Uterus (tissue), 4 donors: Measurements from ENCODE around the gene LTBP1. TPM values are rescaled to one million over a fixed set of nuclear protein-coding genes. Genes with fewer than 3 reads are reported as not detected.

Experiments
- DNase-seq, 2 donors: peaks; one replicate each; pipeline ENCODE4 v3.0.0-alpha.2; 2019 to 2020
- H3K27ac ChIP-seq, 2 donors: fragments of 200-600 bp; sonication (generic); 1 replicate in 1 of 2; 2 replicates in 1 of 2; pipeline ENCODE4 v1.5.1; 2016 to 2018
- H3K27me3 ChIP-seq, 2 donors: fragments of 200-600 bp; sonication (generic); one replicate each; pipeline ENCODE4 v1.5.1; 2018 to 2019; ENCODE audit warnings: control low read depth in 1 of 2
- H3K36me3 ChIP-seq, 2 donors: fragments of 200-600 bp; sonication (generic); one replicate each; pipeline ENCODE4 v1.5.1; 2019; ENCODE audit warnings: control low read depth in 1 of 2
- H3K4me1 ChIP-seq, 2 donors: fragments of 200-600 bp; sonication (generic); one replicate each; pipeline ENCODE4 v1.5.1; 2018 to 2019; ENCODE audit warnings: control low read depth in 1 of 2
- H3K4me3 ChIP-seq, 2 donors: fragments of 200-600 bp; sonication (generic); 1 replicate in 1 of 2; 2 replicates in 1 of 2; pipeline ENCODE4 v1.5.1; 2018 to 2019; ENCODE audit warnings: mild to moderate bottlenecking in 1 of 2
- H3K9me3 ChIP-seq, 2 donors: fragments of 200-600 bp; sonication (generic); one replicate each; pipeline ENCODE4 v1.5.1; 2019; ENCODE audit warnings: control low read depth in 1 of 2
- CTCF ChIP-seq, 4 experiments: fragments of 200-600 bp in 2 of 4; fragments of 450-650 bp in 2 of 4; sonication (generic) in 2 of 4; IDR thresholded peaks; one replicate each; pipeline ENCODE4 v1.5.1; 2016 to 2019; ENCODE audit warnings: antibody characterized with exemption in 4 of 4, mild to moderate bottlenecking in 2 of 4, moderate library complexity in 1 of 4
- POLR2A ChIP-seq, 2 donors: fragments of 450-650 bp; IDR thresholded peaks; one replicate each; pipeline ENCODE4 v1.6.1; 2016; ENCODE audit warnings: antibody characterized with exemption in 2 of 2, mild to moderate bottlenecking in 1 of 2, moderate library complexity in 1 of 2
- intact Hi-C: fragments of 100-400 bp; cut with DNase I; formaldehyde crosslinking; loops from one replicate; pipeline ENCODE4 v1.15.1; 2023; ENCODE audit warnings: low total_unique reads
- total RNA-seq, 4 donors: library from RNA; depleted of rRNA in 3 of 4; stranded (reverse); fragments of >200 nt in 3 of 4; gene quantifications; one replicate each; pipeline versions ENCODE4 v1.1.0 to v1.2.4, GENCODE V29; 2014 to 2023
- donor health status: DM: yes; HTN: yes; CAD: no.

The LTBP1 gene
- total RNA-seq, 4 donors from 2014 or later = 72.5 to 322 (median 92.2) TPM

- Histone ChIP-seq H3K36me3 (no peaks in the 10 kb centered on the region), H3K27ac (no peak overlapping the region), H3K4me3 (no peak overlapping the region), H3K27me3 (no peaks in the 10 kb centered on the region), H3K4me1 (peaks cover 0 to 7% of the 10 kb centered on the region in 2 donors), H3K9me3 (no peaks in the 10 kb centered on the region)
- no peak for DNase-seq
- TF ChIP-seq POLR2A (IDR thresholded peaks at IDR 0.05) = no peak
- no peak for TF ChIP-seq CTCF (IDR thresholded peaks at IDR 0.05)
- intact Hi-C loops = no loop called here
Observed at GRCh38 chr2:33322612-33323011, 375.9 kb downstream of the LTBP1 start.

GRCh38 chr2:33323957-33324356, 377.2 kb downstream of the LTBP1 start:
- no peak for DNase-seq
- Histone ChIP-seq H3K36me3 (no peaks in the 10 kb centered on the region), H3K9me3 (no peaks in the 10 kb centered on the region), H3K27me3 (no peaks in the 10 kb centered on the region), H3K27ac (no peak overlapping the region), H3K4me3 (no peak overlapping the region), H3K4me1 (peaks cover 0 to 7% of the 10 kb centered on the region in 2 donors)
- intact Hi-C loops = no loop called here
- no peak for TF ChIP-seq POLR2A (IDR thresholded peaks at IDR 0.05)
- no peak for TF ChIP-seq CTCF (IDR thresholded peaks at IDR 0.05)

- intact Hi-C loops = no loop called here
- no peak for DNase-seq
- no peaks in the 10 kb centered on the region for H3K9me3 ChIP-seq
- H3K36me3 ChIP-seq = no peaks in the 10 kb centered on the region
- H3K4me1 ChIP-seq = peaks cover 0 to 7% of the 10 kb centered on the region in 2 donors
- H3K27ac ChIP-seq = no peak overlapping the region
- H3K27me3 ChIP-seq = no peaks in the 10 kb centered on the region
- TF ChIP-seq POLR2A (IDR thresholded peaks at IDR 0.05) (no peak), CTCF (IDR thresholded peaks at IDR 0.05) (no peak)
- no peak overlapping the region for H3K4me3 ChIP-seq
Observed at GRCh38 chr2:33326100-33326499, 379.3 kb downstream of the LTBP1 start.

- Histone ChIP-seq H3K27me3 (no peaks in the 10 kb centered on the region), H3K9me3 (no peaks in the 10 kb centered on the region), H3K4me3 (no peak overlapping the region), H3K27ac (no peak overlapping the region), H3K4me1 (no peaks in the 10 kb centered on the region), H3K36me3 (no peaks in the 10 kb centered on the region)
- TF ChIP-seq CTCF (IDR thresholded peaks at IDR 0.05) (no peak), POLR2A (IDR thresholded peaks at IDR 0.05) (no peak)
- intact Hi-C loops = no loop called here
- no peak for DNase-seq
Observed at GRCh38 chr2:33333433-33333832, 386.7 kb downstream of the LTBP1 start.

GRCh38 chr2:33334083-33334482, 387.3 kb downstream of the LTBP1 start:
- TF ChIP-seq POLR2A (IDR thresholded peaks at IDR 0.05) (no peak), CTCF (IDR thresholded peaks at IDR 0.05) (no peak)
- Histone ChIP-seq H3K36me3 (no peaks in the 10 kb centered on the region), H3K27me3 (no peaks in the 10 kb centered on the region), H3K9me3 (no peaks in the 10 kb centered on the region), H3K27ac (no peak overlapping the region), H3K4me3 (no peak overlapping the region), H3K4me1 (no peaks in the 10 kb centered on the region)
- intact Hi-C loops = no loop called here
- no peak for DNase-seq
